Progenitor cell of endocrine pancreas (in vitro differentiated cells): ENCODE measurements around the gene OVOL3. TPM values are rescaled to one million over a fixed set of nuclear protein-coding genes. Genes with fewer than 3 reads are reported as not detected.

ENCODE experiments used
- DNase-seq: peaks from one replicate; pipeline ENCODE4 v3.0.0; 2021; ENCODE audit warnings: low spot score; ENCODE audit not compliant: unreplicated experiment
- H3K27ac Mint-ChIP-seq: 2 replicates; pipeline ENCODE4 v1.8.0; 2021; ENCODE audit warnings: mild to moderate bottlenecking, moderate library complexity, mixed read lengths
- H3K27me3 Mint-ChIP-seq: 2 replicates; pipeline ENCODE4 v1.8.0; 2021; ENCODE audit warnings: mixed read lengths
- H3K36me3 Mint-ChIP-seq: 2 replicates; pipeline ENCODE4 v1.8.0; 2022; ENCODE audit warnings: mixed read lengths; ENCODE audit not compliant: insufficient read depth
- H3K4me1 Mint-ChIP-seq: 2 replicates; pipeline ENCODE4 v1.8.0; 2021; ENCODE audit warnings: low read depth, mixed read lengths
- H3K4me3 Mint-ChIP-seq: 2 replicates; pipeline ENCODE4 v1.8.0; 2021; ENCODE audit warnings: low read depth, mild to moderate bottlenecking, moderate library complexity, mixed read lengths
- H3K9me3 Mint-ChIP-seq: 2 replicates; pipeline ENCODE4 v1.8.0; 2021; ENCODE audit warnings: low read depth, mixed read lengths
- CTCF ChIP-seq: fragments of 200-600 bp; sonication (generic); IDR thresholded peaks from one replicate; pipeline ENCODE4 v1.5.0; 2021; ENCODE audit warnings: antibody characterized with exemption, mild to moderate bottlenecking; ENCODE audit not compliant: unreplicated experiment
- total RNA-seq: library from RNA; stranded (reverse); gene quantifications from 2 replicates; pipeline ENCODE4 v1.2.1, GENCODE V29; 2021

The OVOL3 gene
- total RNA-seq, 1 donor from 2014 or later, result not detected

GRCh38 chr19:36106991-36107390, 4.0 kb upstream of the OVOL3 start:
- DNase-seq, result no peak
- Mint-ChIP-seq H3K4me1 (no peaks in the 10 kb centered on the region), H3K9me3 (no peaks in the 10 kb centered on the region), H3K4me3 (no peak overlapping the region), H3K36me3 (peaks cover 2% of the 10 kb centered on the region), H3K27ac (no peak overlapping the region), H3K27me3 (no peaks in the 10 kb centered on the region)
- no peak for TF ChIP-seq CTCF

GRCh38 chr19:36108684-36109083, 2.3 kb upstream of the OVOL3 start:
- peaks cover 5% of the 10 kb centered on the region for H3K4me1 Mint-ChIP-seq
- H3K9me3 Mint-ChIP-seq, result no peaks in the 10 kb centered on the region
- DNase-seq, result no peak
- H3K27ac Mint-ChIP-seq, result no peak overlapping the region
- no peak overlapping the region for H3K4me3 Mint-ChIP-seq
- H3K36me3 Mint-ChIP-seq, result peaks cover 6% of the 10 kb centered on the region
- H3K27me3 Mint-ChIP-seq, result no peaks in the 10 kb centered on the region
- TF ChIP-seq CTCF, result no peak

GRCh38 chr19:36111200-36111539, 227 bp downstream of the OVOL3 start:
- Mint-ChIP-seq H3K27ac (no peak overlapping the region), H3K9me3 (no peaks in the 10 kb centered on the region), H3K4me3 (no peak overlapping the region), H3K36me3 (peaks cover 6% of the 10 kb centered on the region), H3K27me3 (no peaks in the 10 kb centered on the region), H3K4me1 (peaks cover 15% of the 10 kb centered on the region)
- TF ChIP-seq CTCF, result no peak
- no peak for DNase-seq

- Mint-ChIP-seq H3K27ac (no peak overlapping the region), H3K4me1 (peaks cover 18% of the 10 kb centered on the region), H3K27me3 (no peaks in the 10 kb centered on the region), H3K9me3 (no peaks in the 10 kb centered on the region), H3K36me3 (peaks cover 9% of the 10 kb centered on the region), H3K4me3 (peak overlapping the region; percentile 59)
- no peak for TF ChIP-seq CTCF
- no peak for DNase-seq
These were observed 1.7 kb downstream of the OVOL3 start for GRCh38 chr19:36112678-36113077.

- Mint-ChIP-seq H3K36me3 (peaks cover 13% of the 10 kb centered on the region), H3K27me3 (no peaks in the 10 kb centered on the region), H3K27ac (peak overlapping the region; percentile 77), H3K9me3 (no peaks in the 10 kb centered on the region), H3K4me3 (peak overlapping the region; percentile 95), H3K4me1 (peaks cover 18% of the 10 kb centered on the region)
- no peak for TF ChIP-seq CTCF
- no peak for DNase-seq
These were observed 2.5 kb downstream of the OVOL3 start for GRCh38 chr19:36113425-36113824.
